Right lobe of liver (tissue), 4 donors: ENCODE data around the gene SPIN1.

Source experiments
- CTCF ChIP-seq, 4 donors: fragments of 200-600 bp in 3 of 4; fragments of 450-650 bp in 1 of 4; IDR thresholded peaks; one replicate each; pipeline versions ENCODE4 v1.5.1 to v1.8.0; 2016 to 2022; ENCODE audit warnings: antibody characterized with exemption in 4 of 4, mild to moderate bottlenecking in 2 of 4
- POLR2A ChIP-seq: fragments of 450-650 bp; IDR thresholded peaks from one replicate; pipeline ENCODE4 v1.6.1; 2017; ENCODE audit warnings: antibody characterized with exemption, mild to moderate bottlenecking
- donor health status: DM: no; HTN: no; CAD: no.
- donor health status: DM: no; HTN: no; CAD: no.
- donor health status: DM: no; HTN: yes; CAD: no.

GRCh38 chr9:88378317-88378716 lies 9.9 kb upstream of the SPIN1 start:
- peak in 1 of 4 donors; percentile 8 for TF ChIP-seq CTCF (IDR thresholded peaks at IDR 0.05)
- no peak for TF ChIP-seq POLR2A
